GM21825 (cell line): ENCODE measurements around the gene OR52E6.
A peak's percentile ranks its signal among the peaks of the same experiment; 100 is the strongest.

Experiments
- ATAC-seq: cut with Tn5 transposase; IDR thresholded peaks from one replicate; pipeline ENCODE4 v1.9.1; 2021; ENCODE audit warnings: mild to moderate bottlenecking, moderate library complexity; ENCODE audit not compliant: unreplicated experiment

The OR52E6 gene

DNA sequence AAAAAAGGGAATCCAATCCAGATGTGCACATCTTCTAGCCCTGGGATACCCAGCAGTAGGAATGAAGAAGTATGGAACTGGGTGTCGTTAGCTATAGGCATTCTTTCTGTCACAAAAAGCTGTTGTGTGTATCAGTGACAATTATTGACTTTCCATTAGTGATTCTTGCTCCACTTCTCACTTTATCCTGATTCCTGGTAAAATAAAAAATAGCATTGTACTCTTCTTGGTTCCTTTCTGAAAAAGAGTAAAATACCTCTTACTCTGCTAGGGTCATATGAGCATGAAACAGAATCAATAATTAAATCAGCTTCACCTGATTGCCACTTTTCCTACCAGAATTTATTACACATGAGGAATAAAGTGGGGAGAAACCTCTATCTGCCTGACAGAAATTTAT, at the start of gene OR52E6:
OR52E6 (minus strand) TSS at position 101 of the 400 bp plus-strand sequence; CDS start at position 101, 0 bp downstream.
- ATAC-seq = no peak

DNA sequence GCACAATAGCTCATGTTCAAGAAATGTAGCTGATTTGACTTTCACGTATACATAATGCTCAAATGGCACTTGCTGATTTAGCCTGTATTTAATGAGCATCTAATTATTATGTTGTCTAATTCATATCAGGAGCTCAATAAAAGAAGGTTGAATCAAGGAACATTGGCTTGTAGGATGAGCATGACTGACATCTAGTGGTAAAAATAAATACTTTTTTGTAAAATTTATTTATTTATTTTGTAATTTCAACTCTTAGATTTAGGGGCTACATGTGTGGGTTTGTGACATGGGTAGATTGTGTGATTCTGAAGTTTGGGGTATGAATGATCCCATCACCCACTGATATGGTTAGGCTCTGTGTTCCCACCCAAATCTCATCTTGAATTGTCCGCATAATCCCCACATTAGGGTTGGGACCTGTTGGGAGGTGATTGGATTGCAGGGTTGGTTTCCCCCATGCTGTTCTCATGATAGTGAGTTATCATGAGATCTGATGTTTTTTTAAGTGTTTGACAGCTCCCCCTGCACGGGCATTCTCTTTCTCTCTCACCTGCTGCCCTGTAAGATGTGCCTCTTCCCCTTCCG, 49.6 kb upstream of the OR52E6 start:
- ATAC-seq = no peak

DNA sequence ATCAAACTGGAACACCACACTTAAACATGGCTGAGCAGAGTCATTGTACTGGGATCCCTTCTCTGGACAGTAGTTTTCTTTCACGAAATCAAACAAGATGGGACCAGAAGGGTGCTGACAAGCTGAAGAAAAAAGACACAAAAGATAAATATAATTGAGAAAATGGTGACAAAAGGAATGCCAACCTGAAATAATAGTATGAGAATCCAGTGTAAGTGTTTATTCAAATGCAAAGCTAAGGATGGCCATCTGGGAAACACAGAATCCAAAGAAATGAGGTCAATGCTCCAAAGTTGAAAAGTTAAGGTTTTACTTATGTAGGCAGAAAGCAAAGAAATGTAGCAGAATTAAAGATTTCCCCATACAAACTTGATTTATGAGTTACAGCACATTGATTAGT, 46.0 kb upstream of the OR52E6 start:
- ATAC-seq = no peak

DNA sequence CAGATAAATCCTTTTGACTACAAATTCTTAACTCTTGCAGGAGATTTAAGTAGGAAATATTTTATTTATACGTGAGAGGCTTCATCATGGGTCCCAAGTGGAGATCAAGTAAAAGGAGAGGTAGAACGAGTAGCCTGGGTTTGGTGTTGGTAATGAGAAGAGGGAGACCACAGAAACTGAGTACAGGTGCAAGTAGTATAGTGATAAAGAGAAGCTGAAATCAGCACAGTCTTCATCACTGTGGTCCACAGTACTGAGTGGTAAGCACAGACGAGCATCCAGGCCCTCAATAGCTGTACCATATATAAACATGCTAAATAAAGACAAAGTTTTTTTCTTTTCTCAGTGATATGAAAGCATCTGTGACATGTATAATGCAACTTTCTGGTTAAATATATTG, 45.5 kb upstream of the OR52E6 start:
- ATAC-seq = no peak

DNA sequence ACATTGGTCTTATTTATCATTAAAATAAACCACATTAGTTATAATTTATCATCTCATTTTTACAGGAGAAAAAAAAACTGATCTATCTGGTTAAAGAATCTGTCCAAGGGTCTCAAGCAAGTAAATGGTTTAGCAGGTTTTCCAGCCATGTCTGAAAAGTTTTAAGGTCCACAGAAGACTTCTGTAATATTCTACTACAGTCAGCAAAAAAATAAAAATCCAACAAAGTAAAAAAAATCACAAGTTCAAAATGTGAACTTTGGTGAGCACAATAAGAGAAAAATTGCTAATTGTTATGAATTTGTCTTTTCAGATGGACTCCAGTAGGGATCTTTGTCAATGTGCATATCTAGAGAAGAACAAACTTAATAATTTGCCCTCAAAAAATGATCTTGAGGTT, 40.1 kb upstream of the OR52E6 start:
- no peak for ATAC-seq

DNA sequence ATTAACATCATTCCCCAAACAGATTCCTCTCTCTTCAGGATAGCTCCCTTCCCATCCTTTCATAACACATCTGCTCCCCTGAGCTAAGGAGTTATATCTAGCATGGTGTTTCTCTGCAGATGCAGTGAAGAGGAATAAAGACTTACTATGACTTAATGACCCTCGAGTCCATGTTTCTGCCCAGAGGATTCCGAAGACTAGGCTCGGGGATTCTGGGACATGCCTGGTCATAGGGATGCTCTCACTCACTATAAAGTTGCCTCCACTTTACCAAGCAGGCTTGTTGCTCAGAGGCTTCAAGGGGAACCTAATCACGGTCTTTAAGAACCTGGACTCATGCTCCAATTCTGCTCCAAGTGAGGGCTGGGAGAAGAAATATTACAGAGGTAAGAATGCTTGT, 38.6 kb upstream of the OR52E6 start, which contains the start of gene OR52E4:
OR52E4 (plus strand) TSS at position 301 of the 400 bp plus-strand sequence. CDS start 3,664 bp downstream, outside the sequence.
- no peak for ATAC-seq

DNA sequence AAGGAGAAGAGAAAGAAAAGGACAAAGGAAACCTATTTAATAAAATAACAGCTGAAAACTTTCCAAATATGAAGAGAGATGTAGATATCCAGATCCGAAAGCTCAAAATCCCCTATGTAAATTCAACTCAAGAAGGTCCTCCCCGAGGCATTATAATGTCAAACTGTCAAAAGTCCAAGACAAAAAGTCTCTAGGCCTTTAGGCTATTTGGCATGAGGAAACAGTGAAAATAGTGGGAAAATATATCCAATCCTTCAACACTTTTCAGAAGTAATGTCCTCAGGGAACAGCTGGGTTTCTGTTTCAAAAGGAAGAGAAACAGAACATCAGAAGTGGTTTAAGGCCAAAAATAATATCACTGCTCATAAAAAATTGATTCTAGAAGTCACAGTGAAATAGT, 36.9 kb upstream of the OR52E6 start:
- no peak for ATAC-seq

DNA sequence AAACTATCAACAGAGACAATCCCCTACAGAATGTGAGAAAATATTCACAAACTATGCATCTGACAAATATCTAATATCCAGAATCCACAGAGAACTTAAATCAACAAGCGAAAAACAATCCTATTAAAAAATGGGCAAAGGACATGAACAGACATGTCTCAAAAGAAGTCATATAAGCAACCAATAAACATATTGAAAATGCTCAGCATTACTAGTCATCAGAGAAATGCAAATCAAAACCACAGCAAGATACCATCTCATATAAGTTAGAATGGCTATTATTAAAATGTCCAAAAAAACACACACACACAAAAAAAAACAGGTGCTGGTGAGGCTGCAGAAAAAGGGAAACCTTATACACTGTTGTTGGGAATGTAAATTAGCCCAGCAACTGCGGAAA, 24.1 kb upstream of the OR52E6 start:
- ATAC-seq = no peak

DNA sequence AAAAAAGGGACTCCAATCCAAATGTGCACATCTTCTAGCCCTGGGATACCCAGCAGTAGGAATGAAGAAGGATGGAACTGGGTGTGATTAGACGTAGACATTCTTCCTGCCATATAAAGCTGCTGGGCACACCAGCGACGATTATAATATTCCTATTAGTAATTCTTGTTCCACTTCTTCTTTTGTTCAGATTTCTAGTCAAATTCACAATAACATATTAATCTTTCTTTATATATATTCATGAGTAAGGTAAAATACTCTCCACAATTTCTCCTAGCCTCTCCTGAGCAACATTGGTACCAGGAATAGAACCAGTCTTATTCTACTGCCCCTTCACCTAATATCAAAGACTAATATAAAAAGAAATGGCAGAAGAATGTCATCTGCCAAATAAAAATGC, 15.9 kb upstream of the OR52E6 start, which contains the start of gene OR52E8:
OR52E8 (minus strand) TSS at position 101 of the 400 bp plus-strand sequence; CDS start at position 101, 0 bp downstream.
- ATAC-seq = no peak

DNA sequence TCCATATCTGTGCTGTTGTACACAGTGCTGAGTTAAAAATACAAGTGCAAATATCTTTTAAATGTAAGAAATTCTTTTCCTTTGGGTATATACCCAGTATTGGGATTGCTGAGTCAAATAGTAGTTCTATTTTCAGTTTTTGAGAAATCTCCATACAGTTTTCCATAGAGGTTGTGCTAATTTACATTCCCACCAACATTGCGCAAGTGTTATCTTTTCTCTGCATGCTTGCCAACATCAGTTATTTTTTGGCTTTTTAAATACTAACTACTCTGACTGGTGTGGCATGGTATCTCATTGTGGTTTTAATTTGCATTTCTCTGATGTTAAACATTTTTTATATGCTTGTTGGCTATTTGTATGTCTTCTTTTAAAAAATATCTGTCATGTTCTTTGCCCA, 9.3 kb upstream of the OR52E6 start:
- no peak for ATAC-seq

DNA sequence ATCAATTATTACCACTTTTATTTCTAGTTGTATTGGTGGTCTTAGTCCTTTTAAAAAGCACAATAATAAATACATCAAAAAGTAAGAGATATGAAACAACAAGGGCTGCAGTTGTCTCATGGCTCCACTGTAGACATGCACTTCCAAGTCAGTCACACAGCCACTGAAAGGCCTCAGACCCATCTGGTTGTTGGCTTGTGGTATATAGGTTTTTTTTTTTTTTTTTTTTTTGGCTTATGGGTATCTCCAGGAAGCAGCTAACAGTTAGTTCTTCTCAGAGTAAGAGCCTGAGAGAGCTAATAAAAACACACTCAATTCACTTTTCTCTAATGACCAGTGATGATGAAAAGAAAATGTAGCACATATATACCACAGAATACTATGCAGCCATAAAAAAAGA, 6.0 kb upstream of the OR52E6 start:
- no peak for ATAC-seq

DNA sequence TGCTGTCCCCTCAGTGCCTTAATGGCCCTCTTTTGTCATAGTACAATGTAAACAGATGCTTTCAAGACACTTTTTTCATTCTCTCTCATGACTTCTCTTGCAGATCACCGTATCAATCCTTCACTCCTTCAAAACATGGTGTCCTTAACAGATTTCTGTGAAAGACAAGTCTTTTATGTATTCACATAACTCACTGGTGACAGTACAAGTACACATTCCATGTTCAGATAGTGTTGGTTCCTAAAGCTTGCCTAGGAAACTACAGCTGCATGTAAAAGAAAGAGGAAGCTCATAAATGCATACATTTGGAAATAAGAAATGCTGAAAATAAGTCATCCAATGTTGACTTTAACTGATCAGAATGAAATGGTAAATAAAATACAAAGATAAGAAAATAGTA, 5.0 kb upstream of the OR52E6 start:
- ATAC-seq = no peak

DNA sequence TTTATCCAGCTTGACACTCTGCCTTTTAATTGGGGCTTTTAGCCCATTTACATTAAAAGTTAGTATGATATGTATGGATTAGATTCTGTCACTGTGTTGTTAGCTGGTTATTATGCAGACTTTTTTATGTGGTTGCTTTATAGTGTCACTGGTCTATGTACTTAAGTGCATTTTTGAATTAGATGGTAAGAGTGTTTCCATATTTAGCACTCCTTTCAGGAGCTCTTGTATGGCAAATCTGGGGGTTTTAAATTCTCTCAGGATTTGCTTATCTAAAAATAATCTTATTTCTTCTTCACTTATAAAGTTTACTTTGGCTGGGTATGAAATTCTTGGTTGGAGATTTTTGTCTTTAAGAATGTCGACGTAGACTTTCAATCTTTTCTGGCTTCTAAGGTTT, 4.0 kb downstream of the OR52E6 start:
- no peak for ATAC-seq

DNA sequence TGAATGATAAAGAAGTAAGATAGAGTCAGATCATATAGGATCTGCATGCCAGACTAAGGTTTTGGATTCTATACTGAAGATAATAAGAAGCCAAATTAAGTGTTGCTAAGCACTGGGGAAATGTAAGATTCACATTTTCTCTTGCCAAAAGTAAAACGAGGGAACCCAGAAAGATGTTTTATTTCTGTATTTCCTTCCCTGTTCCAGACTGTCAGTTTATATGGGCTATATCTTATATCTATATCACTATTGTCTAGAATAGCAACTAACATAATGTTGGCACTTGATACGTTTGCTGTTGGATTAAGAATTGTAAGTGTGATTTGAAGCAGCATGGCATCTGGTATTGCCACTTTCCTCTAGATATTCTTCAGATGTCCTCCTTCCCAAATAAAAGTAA, 8.3 kb downstream of the OR52E6 start:
- no peak for ATAC-seq

DNA sequence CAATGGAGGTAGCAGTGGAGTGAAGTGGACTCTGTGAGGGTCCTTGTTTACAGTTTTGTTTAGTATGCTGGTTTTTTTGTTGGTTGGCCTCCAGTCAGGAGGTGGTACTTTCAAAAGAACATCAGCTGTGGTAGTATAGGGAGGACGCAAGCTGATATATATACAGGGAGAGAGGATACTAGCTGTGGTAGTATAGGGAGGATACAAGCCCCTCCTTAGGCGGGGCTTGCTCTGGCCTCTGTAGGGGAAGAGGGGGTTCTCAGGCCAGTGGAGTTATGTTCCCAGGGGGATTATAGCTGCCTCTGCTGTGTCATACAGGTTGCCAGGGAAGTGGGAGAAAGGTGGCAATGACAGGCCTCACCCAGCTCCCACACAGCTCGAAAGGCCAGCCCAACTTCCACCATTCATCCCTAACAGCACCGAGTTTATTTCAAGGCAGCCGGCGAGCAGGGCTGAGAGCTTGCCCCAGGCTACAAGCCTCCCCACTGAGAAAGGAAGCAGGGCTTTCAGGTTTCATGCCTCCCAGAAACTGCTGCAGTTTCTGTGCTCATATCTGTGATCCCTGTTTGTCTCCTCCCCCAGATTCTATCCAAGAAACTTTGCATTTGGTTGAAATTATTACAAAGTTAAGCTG, 10.4 kb downstream of the OR52E6 start:
- no peak for ATAC-seq

DNA sequence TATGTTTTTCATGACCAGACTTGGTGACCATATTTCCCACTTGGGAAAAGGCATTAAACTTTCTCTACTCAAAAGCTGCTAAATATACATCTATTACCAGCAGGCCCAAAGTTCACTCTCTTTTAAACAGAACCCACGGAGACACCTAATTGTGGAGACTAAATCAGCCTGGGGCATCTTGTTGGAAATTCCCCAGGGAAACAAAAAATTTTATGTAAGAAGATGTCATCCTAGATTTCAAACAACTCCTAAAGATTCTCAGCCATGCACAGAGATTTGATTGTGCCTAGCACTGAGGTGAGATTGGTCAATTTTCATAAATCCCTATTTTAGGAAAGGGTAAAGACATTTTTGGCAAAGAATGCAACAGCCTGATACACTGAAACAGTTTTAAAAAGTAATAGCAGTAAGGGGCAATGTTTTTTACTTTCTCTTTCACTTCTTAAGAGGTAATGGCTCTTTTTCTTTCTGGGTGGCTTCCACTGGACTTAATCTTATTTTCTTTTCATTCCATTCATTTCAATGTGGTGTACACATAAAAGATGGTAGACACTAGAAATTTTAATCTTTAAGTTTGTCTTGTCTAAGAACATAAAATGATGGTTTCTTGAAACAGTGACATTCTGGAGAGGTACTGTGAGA, 23.3 kb downstream of the OR52E6 start:
- ATAC-seq = peak; percentile 43

DNA sequence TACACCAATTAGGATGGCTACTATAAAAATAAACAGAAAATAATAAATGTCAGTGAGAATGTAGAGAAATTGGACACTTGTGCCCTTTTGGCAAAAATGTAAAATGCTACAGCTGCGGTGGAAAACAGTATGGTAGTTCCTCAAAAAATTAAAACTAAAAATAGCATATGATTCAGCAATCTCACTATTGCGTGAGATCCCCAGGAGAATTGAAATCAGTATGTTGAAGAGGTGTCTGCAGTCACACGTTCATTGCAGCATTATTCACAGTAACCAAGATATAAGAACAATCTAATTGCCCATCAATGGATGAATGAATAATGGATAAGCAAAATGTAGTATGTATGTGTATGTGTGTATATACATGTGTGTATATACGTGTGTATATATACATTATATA, 26.2 kb downstream of the OR52E6 start:
- ATAC-seq = no peak

DNA sequence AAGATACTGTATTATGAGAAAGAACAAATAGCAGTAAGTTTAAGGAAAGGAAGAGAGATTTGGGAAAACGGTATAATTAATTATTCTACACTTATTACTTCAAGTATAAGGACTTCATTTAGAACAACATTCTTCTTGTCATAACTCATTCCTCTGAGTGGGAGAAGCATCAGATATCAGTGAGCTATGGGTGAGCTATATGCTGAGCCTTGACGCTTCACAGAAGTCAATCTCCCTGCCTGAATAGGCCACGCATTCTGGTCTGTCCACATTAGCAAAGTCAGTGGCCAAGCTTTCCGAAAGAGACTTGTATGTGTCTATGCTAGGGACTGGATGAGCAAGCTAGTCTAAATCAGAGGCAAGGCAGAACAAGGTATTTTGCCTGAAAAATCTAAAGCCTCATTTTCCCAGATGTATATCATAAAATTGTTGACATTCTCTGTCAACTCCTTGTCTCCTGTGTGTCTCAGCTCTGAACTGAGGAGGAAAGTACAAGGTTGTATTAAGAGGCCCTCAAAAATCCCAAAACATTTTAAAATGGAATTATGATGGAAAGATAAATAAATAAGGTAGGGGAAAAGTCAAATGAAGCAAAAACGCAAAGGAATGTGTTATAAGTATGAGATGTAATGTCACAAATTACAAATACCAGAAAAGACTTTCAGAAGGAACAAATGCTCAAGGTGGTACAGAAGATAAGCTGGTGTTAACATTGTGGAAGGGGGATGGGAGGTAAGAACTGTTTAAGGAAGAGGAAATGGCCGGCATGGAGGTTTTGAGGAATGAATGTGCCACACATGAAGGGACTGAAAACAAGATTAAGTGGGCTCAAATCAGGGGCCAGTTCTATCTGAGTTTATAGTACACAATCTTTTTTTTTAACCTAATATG, 31.5 kb downstream of the OR52E6 start:
- no peak for ATAC-seq

DNA sequence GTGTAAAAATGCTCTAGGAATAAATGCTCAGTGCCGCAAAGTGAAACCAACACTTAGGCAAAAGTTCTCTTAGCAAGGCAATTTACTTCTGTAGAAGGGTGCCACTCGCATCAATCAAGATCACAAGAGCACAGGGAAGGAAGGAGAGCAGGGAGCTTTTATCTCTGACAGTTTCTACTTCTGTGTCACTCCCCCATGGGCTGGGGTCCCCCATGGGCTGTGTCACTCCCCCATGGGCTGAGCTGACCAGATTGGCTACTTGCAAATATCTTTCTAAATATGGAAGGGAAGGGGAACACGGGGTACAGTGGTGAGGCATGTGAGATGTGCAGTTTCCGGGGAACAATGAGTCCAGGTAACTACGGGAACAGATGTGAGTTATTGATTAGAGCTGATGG, 32.6 kb downstream of the OR52E6 start:
- peak; percentile 25 for ATAC-seq

DNA sequence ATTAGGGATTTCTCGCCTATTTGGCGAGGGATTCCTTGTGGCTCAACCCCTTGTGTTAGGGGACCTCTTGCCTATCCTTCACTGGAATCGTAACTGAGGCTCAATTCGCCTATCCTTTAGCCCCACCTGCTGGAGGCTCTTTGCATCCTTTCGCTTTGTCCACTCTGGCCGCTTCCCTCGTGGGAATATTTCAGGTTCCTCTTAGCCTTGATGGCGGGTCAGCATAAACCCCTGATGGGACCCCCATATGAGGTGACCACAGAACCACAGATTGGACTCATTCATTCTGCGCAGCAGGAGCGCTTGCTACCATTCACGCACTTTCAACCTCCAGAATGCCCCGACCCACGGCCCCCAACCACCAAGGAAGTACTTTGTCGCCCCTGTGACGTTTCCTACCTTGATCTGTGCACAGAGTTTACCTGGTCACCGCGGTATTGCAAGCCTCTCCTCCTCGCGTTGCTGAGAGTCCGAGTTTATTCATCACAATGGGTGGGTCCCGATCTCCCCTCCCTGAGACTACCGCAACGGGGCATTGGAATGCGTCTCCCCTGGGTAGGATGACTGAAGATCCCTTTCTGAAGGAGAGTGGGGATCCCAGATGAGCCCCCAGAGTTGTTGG, 33.1 kb downstream of the OR52E6 start, which contains the start of gene OR52N2:
OR52N2 (plus strand) TSS at position 425 of the 622 bp plus-strand sequence. CDS start 11,412 bp downstream, outside the sequence.
- peak; percentile 85 for ATAC-seq

DNA sequence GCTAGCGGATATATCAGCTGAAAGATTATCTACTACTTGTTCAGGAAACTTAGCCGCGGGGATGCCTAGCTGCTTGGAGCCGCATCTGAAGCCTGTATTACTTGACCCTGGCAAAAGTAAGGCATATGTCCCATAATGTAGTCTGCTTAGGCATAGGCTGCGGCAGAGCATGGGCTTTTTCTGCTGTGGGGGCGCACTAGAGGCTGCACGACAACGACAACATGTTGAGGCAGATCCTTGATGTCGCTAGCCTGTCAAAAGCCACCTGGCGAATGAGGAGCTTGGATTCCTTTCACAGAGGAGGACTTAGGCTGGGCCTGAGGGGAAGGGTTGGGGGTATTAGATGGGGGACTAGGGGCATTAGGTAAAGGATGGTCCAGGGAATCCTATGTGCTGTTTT, 34.1 kb downstream of the OR52E6 start:
- ATAC-seq = no peak
